Glutamatergic neuron (in vitro differentiated cells): ENCODE measurements around the gene SUB1. TPM values are rescaled to one million over a fixed set of nuclear protein-coding genes. Genes with fewer than 3 reads are reported as not detected.
"Not testable (repeated sequence)": the region's sequence is repeated elsewhere in the genome, so short reads cannot be mapped to it uniquely, and the experiment has no call there.

ENCODE experiments used
- DNase-seq: peaks from one replicate; pipeline ENCODE4 v3.0.0; 2022
- H3K27ac Mint-ChIP-seq: one replicate; pipeline ENCODE4 v1.8.0; 2020; ENCODE audit warnings: mild to moderate bottlenecking, mixed read lengths, inconsistent platforms; ENCODE audit not compliant: unreplicated experiment
- H3K27me3 Mint-ChIP-seq: one replicate; pipeline ENCODE4 v1.8.0; 2020; ENCODE audit warnings: mild to moderate bottlenecking, moderate library complexity, mixed read lengths, inconsistent platforms; ENCODE audit not compliant: unreplicated experiment
- H3K36me3 Mint-ChIP-seq: one replicate; pipeline ENCODE4 v1.8.0; 2020; ENCODE audit warnings: mild to moderate bottlenecking, mixed read lengths, inconsistent platforms; ENCODE audit not compliant: unreplicated experiment
- H3K4me1 Mint-ChIP-seq: one replicate; pipeline ENCODE4 v1.8.0; 2020; ENCODE audit warnings: mild to moderate bottlenecking, low read depth, mixed read lengths, inconsistent platforms; ENCODE audit not compliant: unreplicated experiment
- H3K4me3 Mint-ChIP-seq: one replicate; pipeline ENCODE4 v1.8.0; 2020; ENCODE audit warnings: mild to moderate bottlenecking, mixed read lengths, inconsistent platforms; ENCODE audit not compliant: unreplicated experiment
- H3K9me3 Mint-ChIP-seq: one replicate; pipeline ENCODE4 v1.8.0; 2020; ENCODE audit warnings: mild to moderate bottlenecking, moderate library complexity, mixed read lengths, inconsistent platforms; ENCODE audit not compliant: unreplicated experiment
- long read RNA-seq: library from polyadenylated mRNA; unstranded; transcript quantifications from one replicate; pipeline ENCODE4 v2.0.0, GENCODE V29; 2020; ENCODE audit not compliant: unreplicated experiment
- total RNA-seq: library from RNA; stranded (reverse); fragmentation: NEBNext Ultra II Directional; extraction: Animal tissue kit (Norgen Biotek cat#: 25700); gene quantifications from one replicate; pipeline ENCODE4 v1.2.1, GENCODE V29; 2021; ENCODE audit not compliant: unreplicated experiment
- TF ChIP-seq, protein P1 (sequence below): fragments of 200-600 bp; sonication (generic); IDR thresholded peaks from one replicate; pipeline ENCODE4 v1.5.0; 2021; ENCODE audit not compliant: partially characterized antibody, unreplicated experiment

SUB1 gene
- 172 TPM for total RNA-seq
- long read RNA-seq, transcript SUB1-201 (5 exons, 3,507 nt), result major isoform, 130 of 139 reads
- long read RNA-seq, partial matches to known transcripts, result 5 of 139 reads
- long read RNA-seq, other reads (novel, unspliced or antisense), result 4 of 139 reads

DNA sequence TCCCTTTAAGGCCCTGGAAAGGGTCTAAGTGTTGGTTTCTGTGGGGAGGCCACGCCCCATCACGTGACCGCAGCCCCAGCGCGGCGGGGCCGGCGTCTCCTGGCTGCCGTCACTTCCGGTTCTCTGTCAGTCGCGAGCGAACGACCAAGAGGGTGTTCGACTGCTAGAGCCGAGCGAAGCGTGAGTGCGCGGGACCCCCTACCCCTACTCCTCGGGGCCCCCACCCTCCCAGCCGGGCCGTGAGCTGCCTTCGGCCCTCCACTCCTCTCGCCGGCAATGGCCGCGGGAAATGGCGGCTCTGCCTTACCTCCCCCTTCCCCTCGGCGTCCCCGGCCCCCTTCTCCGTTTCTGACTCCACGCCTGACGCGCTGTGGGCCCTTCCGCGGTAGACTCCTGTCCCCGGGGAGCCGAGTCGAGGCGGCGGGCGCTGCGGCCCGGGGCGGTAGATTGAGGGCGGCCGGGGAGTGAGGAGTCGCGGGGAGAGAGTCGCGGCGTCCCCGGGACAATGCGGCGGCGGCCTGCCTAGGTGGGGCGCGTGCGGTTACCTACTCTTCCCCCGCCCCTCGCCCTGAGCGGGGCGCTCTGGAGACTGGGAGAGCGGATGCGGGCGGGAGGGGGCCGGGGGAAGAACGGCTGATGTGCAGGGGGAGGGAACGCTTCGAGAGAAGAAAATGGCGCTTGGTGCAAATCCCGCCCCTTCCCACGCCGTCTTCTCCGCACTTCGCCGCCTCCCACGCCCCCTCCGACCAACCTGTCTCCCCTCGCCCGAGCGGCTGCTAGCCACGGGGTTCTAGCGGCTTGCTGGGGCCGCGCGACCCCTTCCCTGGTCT lies at the start of gene SUB1:
Gene SUB1, plus strand, starts transcription at position 112 of the 830 bp plus-strand sequence. CDS start 2,956 bp downstream, outside the sequence.
- peak within 1 kb of the TSS; percentile 94 for H3K27ac Mint-ChIP-seq
- TF ChIP-seq, protein P1, sequence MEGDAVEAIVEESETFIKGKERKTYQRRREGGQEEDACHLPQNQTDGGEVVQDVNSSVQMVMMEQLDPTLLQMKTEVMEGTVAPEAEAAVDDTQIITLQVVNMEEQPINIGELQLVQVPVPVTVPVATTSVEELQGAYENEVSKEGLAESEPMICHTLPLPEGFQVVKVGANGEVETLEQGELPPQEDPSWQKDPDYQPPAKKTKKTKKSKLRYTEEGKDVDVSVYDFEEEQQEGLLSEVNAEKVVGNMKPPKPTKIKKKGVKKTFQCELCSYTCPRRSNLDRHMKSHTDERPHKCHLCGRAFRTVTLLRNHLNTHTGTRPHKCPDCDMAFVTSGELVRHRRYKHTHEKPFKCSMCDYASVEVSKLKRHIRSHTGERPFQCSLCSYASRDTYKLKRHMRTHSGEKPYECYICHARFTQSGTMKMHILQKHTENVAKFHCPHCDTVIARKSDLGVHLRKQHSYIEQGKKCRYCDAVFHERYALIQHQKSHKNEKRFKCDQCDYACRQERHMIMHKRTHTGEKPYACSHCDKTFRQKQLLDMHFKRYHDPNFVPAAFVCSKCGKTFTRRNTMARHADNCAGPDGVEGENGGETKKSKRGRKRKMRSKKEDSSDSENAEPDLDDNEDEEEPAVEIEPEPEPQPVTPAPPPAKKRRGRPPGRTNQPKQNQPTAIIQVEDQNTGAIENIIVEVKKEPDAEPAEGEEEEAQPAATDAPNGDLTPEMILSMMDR, result no peak
- peaks cover 12% of the 10 kb centered on the region for H3K4me1 Mint-ChIP-seq
- peaks cover 3% of the 10 kb centered on the region for H3K27me3 Mint-ChIP-seq
- DNase-seq, result peak; percentile 89
- peaks cover 5% of the 10 kb centered on the region for H3K9me3 Mint-ChIP-seq
- H3K4me3 Mint-ChIP-seq, result peak within 1 kb of the TSS; percentile 92
- no peaks in the 10 kb centered on the region for H3K36me3 Mint-ChIP-seq

DNA sequence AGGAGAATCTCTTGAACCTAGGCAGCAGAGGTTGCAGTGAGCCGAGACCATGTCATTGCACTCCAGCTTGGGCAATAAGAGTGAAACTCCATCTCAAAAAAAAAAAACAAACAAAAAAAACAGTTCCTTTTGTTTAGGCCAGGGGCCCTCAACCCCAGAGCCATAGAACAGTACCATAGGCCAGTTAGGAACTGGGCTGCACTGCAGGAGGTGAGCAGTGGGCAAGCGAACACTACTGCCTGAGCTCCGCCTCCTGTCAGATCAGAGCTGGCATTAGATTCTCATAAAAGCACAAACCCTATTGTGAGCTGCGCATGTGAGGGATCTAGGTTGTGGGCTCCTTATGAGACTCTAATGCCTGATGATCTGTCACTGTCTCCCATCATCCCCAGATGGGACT lies 49.1 kb upstream of the SUB1 start:
- no peak for DNase-seq
- no peak overlapping the region for H3K27ac Mint-ChIP-seq
- TF ChIP-seq, protein P1, result no peak

DNA sequence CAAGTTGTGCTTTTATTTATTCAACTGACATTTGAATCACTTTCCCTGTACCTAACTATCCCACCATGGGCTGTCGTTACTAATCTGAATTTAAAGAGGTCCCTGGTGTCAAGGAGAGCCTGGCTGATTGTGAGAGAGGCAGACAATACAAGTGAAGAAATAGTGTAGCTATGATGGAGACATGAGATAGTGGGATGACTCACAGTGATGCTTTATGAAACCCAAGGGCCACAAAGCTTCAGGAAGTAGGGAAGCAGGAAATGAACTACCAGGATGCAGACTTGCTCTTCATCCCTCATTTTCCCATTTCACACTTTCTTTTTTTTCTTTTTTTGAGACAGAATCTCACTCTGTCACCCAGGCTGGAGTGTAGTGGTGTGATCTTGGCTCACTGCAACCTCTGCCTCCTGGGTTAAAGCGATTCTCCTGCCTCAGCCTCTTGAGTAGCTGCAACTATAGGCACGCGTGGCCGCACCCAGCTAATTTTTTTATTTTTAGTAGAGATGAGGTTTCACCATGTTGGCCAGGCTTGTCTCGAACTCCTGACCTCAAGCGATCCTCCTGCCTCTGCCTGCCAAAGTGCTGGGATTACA lies 47.8 kb upstream of the SUB1 start:
- H3K27ac Mint-ChIP-seq, H3K27me3 Mint-ChIP-seq, H3K36me3 Mint-ChIP-seq: not testable (repeated sequence)

More for the DNA sequence above, 49.1 kb upstream of the SUB1 start:
- Mint-ChIP-seq H3K9me3 (no peaks in the 10 kb centered on the region), H3K27me3 (no peaks in the 10 kb centered on the region), H3K4me3 (no peak overlapping the region), H3K36me3 (no peaks in the 10 kb centered on the region), H3K4me1 (no peaks in the 10 kb centered on the region)

DNA sequence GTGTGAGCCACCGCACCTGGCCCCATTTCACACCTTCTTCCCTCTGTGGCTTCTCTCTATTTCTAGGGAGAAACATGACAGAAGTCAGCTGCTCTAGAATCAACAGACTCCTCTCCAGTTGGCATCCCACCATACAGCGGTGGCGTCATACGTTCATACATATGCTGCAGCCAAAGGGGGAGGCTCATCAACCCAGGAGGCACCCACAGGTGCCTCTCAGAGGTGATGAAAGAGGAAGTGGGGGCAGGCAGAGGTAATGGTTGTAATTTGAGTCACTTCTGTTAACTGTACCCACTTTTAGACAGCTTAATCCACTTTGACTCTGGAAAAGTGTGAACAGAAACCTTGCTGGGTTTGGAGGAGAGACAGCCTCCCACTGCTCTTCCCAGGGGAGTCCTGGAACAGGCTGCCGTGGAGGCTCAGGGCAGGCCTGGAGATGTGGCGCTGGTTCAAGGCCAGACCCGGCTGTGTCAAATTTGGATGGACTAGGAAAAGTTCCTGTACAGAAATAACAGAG lies 47.3 kb upstream of the SUB1 start:
- TF ChIP-seq, protein P1, result no peak
- Mint-ChIP-seq H3K27ac (no peak overlapping the region), H3K4me1 (no peaks in the 10 kb centered on the region), H3K4me3 (no peak overlapping the region), H3K27me3 (no peaks in the 10 kb centered on the region), H3K9me3 (no peaks in the 10 kb centered on the region), H3K36me3 (no peaks in the 10 kb centered on the region)
- DNase-seq, result no peak

More for the DNA sequence above, 47.8 kb upstream of the SUB1 start:
- DNase-seq, H3K4me3 Mint-ChIP-seq, H3K4me1 Mint-ChIP-seq, H3K9me3 Mint-ChIP-seq: not testable (repeated sequence)

DNA sequence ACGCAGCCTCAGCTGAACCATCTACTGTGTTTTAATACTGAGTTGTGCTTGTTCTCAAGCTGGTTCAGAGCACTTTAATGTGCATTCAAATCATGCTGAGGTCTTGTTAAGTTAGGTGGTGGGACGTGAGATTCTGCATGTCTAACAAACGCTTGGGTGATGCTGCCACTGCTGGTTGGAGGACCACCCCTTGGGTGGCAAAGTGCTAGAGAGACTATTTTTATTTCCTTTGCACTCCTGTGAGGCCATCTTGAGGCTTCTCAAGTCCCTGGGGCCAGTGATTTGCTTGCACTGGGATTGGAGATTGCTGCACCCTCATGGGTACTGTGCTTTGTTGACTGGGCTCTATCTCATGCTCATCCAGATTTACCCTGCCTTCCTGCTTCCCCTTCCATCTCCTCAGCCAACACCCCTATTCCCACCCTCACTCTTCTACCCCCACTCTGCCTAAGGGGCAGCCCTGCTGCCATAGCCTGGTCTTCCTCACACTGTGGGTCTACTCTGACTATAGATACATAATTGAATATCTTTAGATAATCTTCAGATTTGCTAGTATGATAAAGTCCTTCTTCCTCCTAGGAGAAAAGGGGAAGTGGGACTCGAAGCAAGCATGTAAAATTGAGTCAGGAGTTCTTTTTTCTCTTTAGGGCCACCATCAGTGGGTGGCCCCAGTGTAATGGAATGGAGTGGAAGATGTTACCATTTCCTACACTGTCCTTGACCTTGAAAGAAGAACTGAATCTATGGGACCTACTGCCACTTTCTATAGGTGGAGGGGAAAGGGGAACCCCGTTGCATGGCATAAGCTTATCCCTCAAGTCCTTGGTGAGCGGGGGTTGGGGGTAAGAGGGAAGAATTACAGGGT lies 45.1 kb upstream of the SUB1 start:
- Mint-ChIP-seq H3K27me3 (no peaks in the 10 kb centered on the region), H3K4me3 (no peak overlapping the region), H3K36me3 (no peaks in the 10 kb centered on the region), H3K9me3 (no peaks in the 10 kb centered on the region), H3K27ac (no peak overlapping the region), H3K4me1 (no peaks in the 10 kb centered on the region)
- TF ChIP-seq, protein P1, result no peak
- DNase-seq, result no peak
